Muscle layer of duodenum (tissue), 2 donors: ENCODE data around the gene GSK3B.
"Not testable (repeated sequence)": the region's sequence is repeated elsewhere in the genome, so short reads cannot be mapped to it uniquely, and the experiment has no call there.

Experiments
- H3K27ac ChIP-seq: one replicate; pipeline ENCODE4 v1.7.0; 2013; ENCODE audit warnings: mild to moderate bottlenecking, low read length
- H3K27me3 ChIP-seq: one replicate; pipeline ENCODE4 v1.7.0; 2013; ENCODE audit warnings: low read depth, mild to moderate bottlenecking, control low read depth, low read length
- H3K36me3 ChIP-seq, 2 donors: one replicate each; pipeline ENCODE4 v1.7.0; 2013; ENCODE audit warnings: low read length in 2 of 2, control low read depth in 1 of 2, mild to moderate bottlenecking in 1 of 2; ENCODE audit not compliant: insufficient read depth in 2 of 2, control insufficient read depth in 1 of 2
- H3K4me1 ChIP-seq, 2 donors: one replicate each; pipeline ENCODE4 v1.7.0; 2013; ENCODE audit warnings: low read length in 2 of 2, mild to moderate bottlenecking in 2 of 2, control low read depth in 1 of 2, moderate library complexity in 1 of 2; ENCODE audit not compliant: insufficient read depth in 2 of 2, control insufficient read depth in 1 of 2
- H3K4me3 ChIP-seq, 2 donors: one replicate each; pipeline ENCODE4 v1.7.0; 2013; ENCODE audit warnings: low read length in 2 of 2, low read depth in 1 of 2, mild to moderate bottlenecking in 1 of 2
- H3K9me3 ChIP-seq, 2 donors: one replicate each; pipeline ENCODE4 v1.7.0; 2013; ENCODE audit warnings: low read length in 2 of 2, control low read depth in 1 of 2, mild to moderate bottlenecking in 1 of 2; ENCODE audit not compliant: control insufficient read depth in 1 of 2
- donor health status: healthy.

The GSK3B gene

GRCh38 chr3:120028271-120029047, 65.8 kb downstream of the GSK3B start:
- H3K27me3 ChIP-seq = no peaks in the 10 kb centered on the region
- no peak overlapping the region for H3K4me3 ChIP-seq
- no peak overlapping the region for H3K27ac ChIP-seq
- no peaks in the 10 kb centered on the region for H3K4me1 ChIP-seq
- H3K9me3 ChIP-seq = no peaks in the 10 kb centered on the region
- H3K36me3 ChIP-seq = no peaks in the 10 kb centered on the region

GRCh38 chr3:120027226-120027625, 67.0 kb downstream of the GSK3B start:
- Histone ChIP-seq H3K9me3 (no peaks in the 10 kb centered on the region), H3K4me1 (peaks cover 0 to 8% of the 10 kb centered on the region in 2 donors), H3K27me3 (no peaks in the 10 kb centered on the region), H3K36me3 (no peaks in the 10 kb centered on the region), H3K27ac (no peak overlapping the region), H3K4me3 (no peak overlapping the region)

GRCh38 chr3:120025520-120025919, 68.7 kb downstream of the GSK3B start:
- H3K4me1 ChIP-seq = peaks cover 0 to 12% of the 10 kb centered on the region in 2 donors
- H3K9me3 ChIP-seq = no peaks in the 10 kb centered on the region
- no peak overlapping the region for H3K27ac ChIP-seq
- H3K4me3 ChIP-seq = no peak overlapping the region
- H3K27me3 ChIP-seq = no peaks in the 10 kb centered on the region
- no peaks in the 10 kb centered on the region for H3K36me3 ChIP-seq

- Histone ChIP-seq H3K27ac (no peak overlapping the region), H3K27me3 (no peaks in the 10 kb centered on the region), H3K4me1 (peaks cover 0 to 23% of the 10 kb centered on the region in 2 donors), H3K9me3 (no peaks in the 10 kb centered on the region), H3K36me3 (no peaks in the 10 kb centered on the region), H3K4me3 (no peak overlapping the region)
These were observed 70.1 kb downstream of the GSK3B start for GRCh38 chr3:120024103-120024502.

- H3K27ac ChIP-seq = no peak overlapping the region
- H3K4me1 ChIP-seq = peaks cover 7 to 32% of the 10 kb centered on the region in 2 donors
- H3K27me3 ChIP-seq = no peaks in the 10 kb centered on the region
- no peak overlapping the region for H3K4me3 ChIP-seq
- no peaks in the 10 kb centered on the region for H3K36me3 ChIP-seq
- no peaks in the 10 kb centered on the region for H3K9me3 ChIP-seq
These were observed 71.5 kb downstream of the GSK3B start for GRCh38 chr3:120022729-120023128.

- Histone ChIP-seq H3K9me3 (no peaks in the 10 kb centered on the region), H3K4me3 (no peak overlapping the region), H3K27me3 (no peaks in the 10 kb centered on the region), H3K4me1 (peaks cover 8 to 40% of the 10 kb centered on the region in 2 donors), H3K36me3 (no peaks in the 10 kb centered on the region), H3K27ac (no peak overlapping the region)
These were observed 72.7 kb downstream of the GSK3B start for GRCh38 chr3:120021523-120021922.

GRCh38 chr3:120018299-120018698, 75.9 kb downstream of the GSK3B start:
- no peaks in the 10 kb centered on the region for H3K27me3 ChIP-seq
- no peak overlapping the region for H3K4me3 ChIP-seq
- no peak overlapping the region for H3K27ac ChIP-seq
- H3K36me3 ChIP-seq = no peaks in the 10 kb centered on the region
- H3K9me3 ChIP-seq = no peaks in the 10 kb centered on the region
- H3K4me1 ChIP-seq = peaks cover 8 to 50% of the 10 kb centered on the region in 2 donors

GRCh38 chr3:120017692-120018091, 76.6 kb downstream of the GSK3B start:
- Histone ChIP-seq H3K4me1 (peaks cover 8 to 52% of the 10 kb centered on the region in 2 donors), H3K9me3 (no peaks in the 10 kb centered on the region), H3K4me3 (no peak overlapping the region), H3K27ac (no peak overlapping the region), H3K27me3 (no peaks in the 10 kb centered on the region), H3K36me3 (no peaks in the 10 kb centered on the region)

- Histone ChIP-seq H3K27me3 (no peaks in the 10 kb centered on the region), H3K36me3 (no peaks in the 10 kb centered on the region), H3K9me3 (no peaks in the 10 kb centered on the region), H3K4me3 (no peak overlapping the region), H3K27ac (no peak overlapping the region), H3K4me1 (peaks cover 8 to 42% of the 10 kb centered on the region in 2 donors)
These were observed 80.8 kb downstream of the GSK3B start for GRCh38 chr3:120013481-120013880.

GRCh38 chr3:120005741-120006140, 88.5 kb downstream of the GSK3B start:
- not testable (repeated sequence) for H3K4me1 ChIP-seq, H3K9me3 ChIP-seq, H3K27ac ChIP-seq, H3K4me3 ChIP-seq, H3K36me3 ChIP-seq, H3K27me3 ChIP-seq

GRCh38 chr3:120004008-120004498, 90.2 kb downstream of the GSK3B start:
- not testable (repeated sequence) for H3K4me3 ChIP-seq, H3K4me1 ChIP-seq, H3K9me3 ChIP-seq, H3K36me3 ChIP-seq, H3K27ac ChIP-seq, H3K27me3 ChIP-seq

- no peak overlapping the region for H3K4me3 ChIP-seq
- H3K4me1 ChIP-seq = no peaks in the 10 kb centered on the region
- H3K36me3 ChIP-seq = peaks cover 11 to 17% of the 10 kb centered on the region in 2 donors
- no peaks in the 10 kb centered on the region for H3K27me3 ChIP-seq
- no peaks in the 10 kb centered on the region for H3K9me3 ChIP-seq
- H3K27ac ChIP-seq = no peak overlapping the region
These were observed 96.1 kb downstream of the GSK3B start for GRCh38 chr3:119998166-119998565.
